Upper lobe of left lung (tissue), 6 donors: ENCODE measurements around the gene CACUL1. TPM values are rescaled to one million over a fixed set of nuclear protein-coding genes. Genes with fewer than 3 reads are reported as not detected.

Experiments used
- ATAC-seq, 2 donors: fragments of 200-7000 bp; cut with Tn5 transposase; one replicate each; pipeline ENCODE4 v1.9.1; 2022; ENCODE audit warnings: mild to moderate bottlenecking in 2 of 2, moderate library complexity in 2 of 2; ENCODE audit not compliant: low FRiP score in 2 of 2
- DNase-seq, 2 donors: peaks; one replicate each; pipeline ENCODE4 v3.0.0-alpha.2; 2019 to 2020
- H3K27ac ChIP-seq, 4 donors: fragments of 200-600 bp; sonication (generic); one replicate each; pipeline ENCODE4 v1.5.1; 2016 to 2019
- H3K27me3 ChIP-seq, 4 donors: fragments of 200-600 bp; sonication (generic); one replicate each; pipeline ENCODE4 v1.5.1; 2017 to 2019
- H3K36me3 ChIP-seq, 4 donors: fragments of 200-600 bp; sonication (generic); one replicate each; pipeline ENCODE4 v1.5.1; 2016 to 2019
- H3K4me1 ChIP-seq, 4 donors: fragments of 200-600 bp; sonication (generic); one replicate each; pipeline ENCODE4 v1.5.1; 2018 to 2019
- H3K4me3 ChIP-seq, 4 donors: fragments of 200-600 bp; sonication (generic); one replicate each; pipeline ENCODE4 v1.5.1; 2017 to 2019; ENCODE audit warnings: mild to moderate bottlenecking in 2 of 4, moderate library complexity in 1 of 4
- H3K9me3 ChIP-seq, 4 donors: fragments of 200-600 bp; sonication (generic); one replicate each; pipeline ENCODE4 v1.5.1; 2018 to 2019
- EP300 ChIP-seq, 4 donors: sonication (generic); formaldehyde crosslinking; IDR thresholded peaks; one replicate each; pipeline ENCODE4 v1.5.1; 2017; ENCODE audit warnings: antibody characterized with exemption in 4 of 4, control low read depth in 2 of 4
- POLR2A ChIP-seq, 4 donors: fragments of 450-650 bp; IDR thresholded peaks; one replicate each; pipeline ENCODE4 v1.5.1; 2016 to 2017; ENCODE audit warnings: antibody characterized with exemption in 4 of 4, mild to moderate bottlenecking in 2 of 4
- POLR2AphosphoS5 ChIP-seq, 2 donors: sonication (generic); formaldehyde crosslinking; IDR thresholded peaks; one replicate each; pipeline ENCODE4 v1.5.1; 2017; ENCODE audit warnings: antibody characterized with exemption in 2 of 2
- WGBS, 2 donors: methylation state at CpG; one replicate each; pipeline ENCODE4 v1.1.5; 2017 to 2018; 5-methylcytosine and 5-hydroxymethylcytosine counted together
- total RNA-seq, 6 donors: library from RNA; depleted of rRNA in 4 of 6; stranded (reverse); fragments of >200 nt in 4 of 6; gene quantifications; one replicate each; pipeline versions ENCODE4 v1.1.0 to v1.2.1, GENCODE V29; 2016 to 2021
- TF ChIP-seq, protein P1 (sequence below), 6 experiments: fragments of 450-650 bp in 4 of 6; fragments of 200-600 bp in 2 of 6; sonication (generic) in 2 of 6; IDR thresholded peaks; one replicate each; pipeline ENCODE4 v1.5.1; 2016 to 2019; ENCODE audit warnings: antibody characterized with exemption in 6 of 6
- donor health status: DM: no; HTN: no; CAD: no; lungs with moderate emphysema.
- donor health status: DM: no; HTN: yes; CAD: no; lungs with severe emphysema.

The CACUL1 gene
- total RNA-seq, 6 donors from 2014 or later, result 23.3 to 44.0 (median 38.2) TPM

DNA sequence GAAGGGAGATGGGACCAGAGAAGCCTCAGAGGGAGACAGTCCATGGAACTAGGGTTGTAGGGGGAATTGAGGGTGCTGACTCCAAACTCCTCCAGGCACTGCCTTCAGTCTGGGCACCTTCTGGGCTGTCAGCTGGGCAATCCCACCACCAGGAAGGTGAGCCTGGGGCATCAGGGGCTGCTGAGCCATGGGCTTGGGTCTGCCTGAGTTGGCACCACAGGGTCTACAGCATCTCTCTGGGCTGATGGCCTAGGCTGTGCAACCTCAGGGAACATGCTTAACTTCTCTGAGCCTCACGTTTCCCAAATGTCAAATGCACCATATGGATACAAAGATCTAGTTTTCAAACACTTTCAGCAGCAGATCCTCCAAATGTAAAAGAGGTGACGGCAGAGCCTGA lies 112.5 kb downstream of the CACUL1 start:
- no peak for TF ChIP-seq POLR2AphosphoS5 (IDR thresholded peaks at IDR 0.05)
- no peak for TF ChIP-seq POLR2A (IDR thresholded peaks at IDR 0.05)
- TF ChIP-seq EP300 (IDR thresholded peaks at IDR 0.05), result no peak
- TF ChIP-seq, protein P1, sequence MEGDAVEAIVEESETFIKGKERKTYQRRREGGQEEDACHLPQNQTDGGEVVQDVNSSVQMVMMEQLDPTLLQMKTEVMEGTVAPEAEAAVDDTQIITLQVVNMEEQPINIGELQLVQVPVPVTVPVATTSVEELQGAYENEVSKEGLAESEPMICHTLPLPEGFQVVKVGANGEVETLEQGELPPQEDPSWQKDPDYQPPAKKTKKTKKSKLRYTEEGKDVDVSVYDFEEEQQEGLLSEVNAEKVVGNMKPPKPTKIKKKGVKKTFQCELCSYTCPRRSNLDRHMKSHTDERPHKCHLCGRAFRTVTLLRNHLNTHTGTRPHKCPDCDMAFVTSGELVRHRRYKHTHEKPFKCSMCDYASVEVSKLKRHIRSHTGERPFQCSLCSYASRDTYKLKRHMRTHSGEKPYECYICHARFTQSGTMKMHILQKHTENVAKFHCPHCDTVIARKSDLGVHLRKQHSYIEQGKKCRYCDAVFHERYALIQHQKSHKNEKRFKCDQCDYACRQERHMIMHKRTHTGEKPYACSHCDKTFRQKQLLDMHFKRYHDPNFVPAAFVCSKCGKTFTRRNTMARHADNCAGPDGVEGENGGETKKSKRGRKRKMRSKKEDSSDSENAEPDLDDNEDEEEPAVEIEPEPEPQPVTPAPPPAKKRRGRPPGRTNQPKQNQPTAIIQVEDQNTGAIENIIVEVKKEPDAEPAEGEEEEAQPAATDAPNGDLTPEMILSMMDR (IDR thresholded peaks at IDR 0.05), result no peak
- H3K27me3 ChIP-seq, result no peaks in the 10 kb centered on the region
- ATAC-seq (no peak), DNase-seq (no peak)
- H3K36me3 ChIP-seq, result no peaks in the 10 kb centered on the region
- H3K4me1 ChIP-seq, result no peaks in the 10 kb centered on the region
- peaks cover 0 to 4% (median 0%) of the 10 kb centered on the region in 4 donors for H3K9me3 ChIP-seq
- H3K4me3 ChIP-seq, result no peak overlapping the region
- H3K27ac ChIP-seq, result no peak overlapping the region
- WGBS, 2 donors, result 80 to 100% methylated on average over 1 to 2 of the region's 2 CpGs

DNA sequence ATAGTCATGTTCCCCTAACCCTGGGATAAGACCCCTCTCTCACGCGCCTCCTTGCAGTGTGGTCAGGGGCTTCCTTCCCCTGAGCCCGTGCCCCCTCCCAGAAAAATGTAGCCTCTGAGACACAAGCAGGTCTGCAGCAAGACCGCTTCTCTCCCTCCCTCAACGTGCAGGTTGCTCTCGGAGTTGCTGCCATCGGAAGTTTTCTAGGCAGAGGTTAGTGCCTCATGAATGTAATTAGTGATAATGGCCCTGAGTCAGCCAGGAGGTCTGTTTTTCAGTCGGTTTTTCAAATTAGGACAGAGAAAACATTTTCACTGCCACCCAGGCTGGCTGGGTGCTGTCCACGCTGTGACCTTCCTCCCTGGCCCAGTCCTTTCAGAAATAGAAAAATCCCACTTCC lies 116.1 kb downstream of the CACUL1 start:
- Histone ChIP-seq H3K27ac (no peak overlapping the region), H3K9me3 (peaks cover 0 to 4% (median 0%) of the 10 kb centered on the region in 4 donors), H3K36me3 (no peaks in the 10 kb centered on the region), H3K27me3 (no peaks in the 10 kb centered on the region), H3K4me3 (no peak overlapping the region), H3K4me1 (no peaks in the 10 kb centered on the region)
- ATAC-seq (no peak), DNase-seq (no peak)
- WGBS, 2 donors, result 74 to 81% methylated on average over 5 to 9 of the region's 9 CpGs
- no peak for TF ChIP-seq POLR2AphosphoS5 (IDR thresholded peaks at IDR 0.05)
- TF ChIP-seq POLR2A (IDR thresholded peaks at IDR 0.05), result no peak
- TF ChIP-seq, protein P1 (IDR thresholded peaks at IDR 0.05), result no peak
- TF ChIP-seq EP300 (IDR thresholded peaks at IDR 0.05), result no peak

DNA sequence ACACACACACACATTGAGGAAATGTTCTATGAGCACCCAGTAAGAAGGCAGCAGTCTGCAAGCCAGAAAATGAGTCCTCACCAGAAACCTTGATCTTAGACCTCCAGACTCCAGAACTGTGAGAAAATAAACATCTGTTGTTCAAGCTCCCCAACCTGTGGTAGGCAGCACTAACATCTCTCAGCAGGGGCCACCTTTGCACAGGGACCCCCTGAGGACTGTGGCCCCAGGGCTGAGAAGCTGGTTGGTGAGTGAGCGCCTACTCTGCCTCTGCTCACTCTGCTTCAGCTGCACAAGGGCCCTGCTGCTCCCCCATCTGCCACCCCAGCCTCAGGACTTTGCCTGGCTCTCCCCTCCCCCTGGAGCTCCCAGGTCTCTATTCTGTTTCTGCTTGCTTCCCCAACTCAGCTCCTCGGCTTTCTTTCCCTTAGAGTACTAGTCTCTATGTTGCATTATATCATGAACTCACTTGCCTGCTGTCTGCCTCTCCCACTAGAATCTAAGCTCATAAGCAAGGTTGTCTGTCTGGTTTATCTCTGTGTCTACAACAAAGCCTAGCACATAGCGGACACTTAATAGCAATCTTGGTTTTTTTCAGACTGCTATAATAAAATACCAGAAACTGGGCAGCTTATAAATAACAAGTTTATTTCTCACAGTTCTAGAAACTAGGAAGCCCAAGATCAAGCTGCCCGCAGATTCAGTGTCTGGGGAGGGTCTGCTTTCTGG lies 118.9 kb downstream of the CACUL1 start:
- TF ChIP-seq, protein P1 (IDR thresholded peaks at IDR 0.05), result no peak
- no peak for TF ChIP-seq POLR2A (IDR thresholded peaks at IDR 0.05)
- no peak for TF ChIP-seq EP300 (IDR thresholded peaks at IDR 0.05)
- TF ChIP-seq POLR2AphosphoS5 (IDR thresholded peaks at IDR 0.05), result no peak
- H3K9me3 ChIP-seq, result peaks cover 0 to 4% (median 0%) of the 10 kb centered on the region in 4 donors
- H3K36me3 ChIP-seq, result no peaks in the 10 kb centered on the region
- H3K27me3 ChIP-seq, result no peaks in the 10 kb centered on the region
- no peaks in the 10 kb centered on the region for H3K4me1 ChIP-seq
- DNase-seq (no peak), ATAC-seq (no peak)
- 87 to 91% methylated on average over 3 to 4 of the region's 4 CpGs for WGBS, 2 donors
- no peak overlapping the region for H3K27ac ChIP-seq
- no peak overlapping the region for H3K4me3 ChIP-seq

DNA sequence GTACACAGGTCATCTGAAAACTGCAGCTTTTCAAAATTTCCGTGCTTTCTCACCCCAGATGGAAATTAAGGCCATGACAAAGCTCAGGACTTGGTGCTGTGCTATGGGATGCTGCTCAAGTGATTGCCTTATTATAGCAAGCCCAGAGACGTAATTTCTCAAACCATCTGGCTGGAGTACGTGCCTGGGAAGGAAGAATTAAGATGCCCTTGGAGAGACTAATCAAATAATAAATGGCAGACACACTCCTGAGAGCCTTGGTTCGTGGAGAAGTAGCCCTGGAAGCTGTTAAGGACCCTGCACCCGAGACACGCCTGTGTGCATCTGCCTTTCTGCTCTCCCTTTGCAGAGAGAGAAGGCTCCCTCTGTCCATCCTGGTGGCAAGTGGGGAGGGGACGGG lies 121.0 kb downstream of the CACUL1 start:
- no peak for ATAC-seq
- WGBS, 2 donors, result 73 to 74% methylated on average over 7 of the region's 7 CpGs

More for the DNA sequence above, 121.0 kb downstream of the CACUL1 start:
- H3K4me3 ChIP-seq, result no peak overlapping the region
- no peaks in the 10 kb centered on the region for H3K27me3 ChIP-seq
- no peak overlapping the region for H3K27ac ChIP-seq
- H3K4me1 ChIP-seq, result no peaks in the 10 kb centered on the region
- no peaks in the 10 kb centered on the region for H3K36me3 ChIP-seq
- H3K9me3 ChIP-seq, result no peaks in the 10 kb centered on the region
- DNase-seq, result no peak
- TF ChIP-seq POLR2AphosphoS5 (IDR thresholded peaks at IDR 0.05) (no peak), POLR2A (IDR thresholded peaks at IDR 0.05) (no peak), EP300 (IDR thresholded peaks at IDR 0.05) (no peak)
- TF ChIP-seq, protein P1 (IDR thresholded peaks at IDR 0.05), result no peak
